Endothelial cell of umbilical vein (primary cell): ENCODE measurements around the gene RASL10A. TPM values are rescaled to one million over a fixed set of nuclear protein-coding genes. Genes with fewer than 3 reads are reported as not detected.

ENCODE experiments used
- BruUV-seq: library from RNA; stranded (reverse); fragments of 400-500 nt; replicated peaks from 2 replicates; lab custom pipeline; 2021; lab: Mats Ljungman, UMichigan
- CTCF ChIA-PET: fragments of 300-600, 350-600 bp; sonication (Branson Sonifier 250); formaldehyde crosslinking; loops from one replicate; lab custom pipeline; 2021; ENCODE audit warnings: antibody characterized with exemption, inconsistent platforms; lab: Charles Lee
- POLR2A ChIA-PET: fragments of 300-600, 350-600 bp; sonication (Branson Sonifier 250); formaldehyde crosslinking; loops from one replicate; lab custom pipeline; 2021; ENCODE audit warnings: antibody characterized with exemption, inconsistent platforms; lab: Charles Lee
- DNase-seq: peaks from one replicate; pipeline ENCODE4 v3.0.0-alpha.2; 2011; ENCODE audit warnings: low read depth, low spot score
- FAIRE-seq: peaks from 2 replicates; lab custom pipeline; 2011; peaks lifted over from hg19 to GRCh38; lab: Jason Lieb, UNC
- H2AFZ ChIP-seq: 2 replicates; pipeline ENCODE4 v1.6.0; 2012; ENCODE audit warnings: low read depth, low read length, control low read depth, inconsistent platforms
- H3K27ac ChIP-seq: 2 replicates; pipeline ENCODE4 v1.5.1; 2011; ENCODE audit warnings: low read depth, mild to moderate bottlenecking, control low read depth, low read length, moderate library complexity; ENCODE audit not compliant: insufficient read depth
- H3K27me3 ChIP-seq, 2 experiments: 2 replicates each; pipeline versions ENCODE4 v1.6.0 to v1.6.1; 2011; ENCODE audit warnings: low read length in 2 of 2, mixed read lengths in 1 of 2; ENCODE audit not compliant: control insufficient read depth in 2 of 2, insufficient read depth in 2 of 2
- H3K36me3 ChIP-seq, 2 experiments: 2 replicates in 1 of 2; 3 replicates in 1 of 2; pipeline ENCODE4 v1.5.1; 2011; ENCODE audit warnings: low read length in 2 of 2, mild to moderate bottlenecking in 1 of 2, moderate library complexity in 1 of 2; ENCODE audit not compliant: control insufficient read depth in 2 of 2, insufficient read depth in 2 of 2; ENCODE audit errors: extremely low read depth in 1 of 2
- H3K4me1 ChIP-seq: 3 replicates; pipeline ENCODE4 v1.5.1; 2011; ENCODE audit warnings: mild to moderate bottlenecking, low read length; ENCODE audit not compliant: control insufficient read depth, insufficient read depth; ENCODE audit errors: extremely low read depth
- H3K4me2 ChIP-seq: 2 replicates; pipeline ENCODE4 v1.6.1; 2011; ENCODE audit warnings: low read length, control low read depth, mixed read lengths; ENCODE audit not compliant: insufficient read depth
- H3K4me3 ChIP-seq, 3 experiments: fragments of 200-600 bp in 1 of 3; sonication (generic), shearing (Covaris generic) in 1 of 3; replicated peaks in 1 of 3; 2 replicates each; pipeline ENCODE4 v1.5.1; 2011 to 2016; ENCODE audit warnings: control low read depth in 3 of 3, low read length in 3 of 3, mild to moderate bottlenecking in 2 of 3, inconsistent platforms in 1 of 3, low read depth in 1 of 3, moderate library complexity in 1 of 3; ENCODE audit not compliant: insufficient read depth in 1 of 3
- H3K79me2 ChIP-seq: 2 replicates; pipeline ENCODE4 v1.6.0; 2012; ENCODE audit warnings: low read length, inconsistent platforms; ENCODE audit not compliant: control insufficient read depth, insufficient read depth
- H3K9ac ChIP-seq: replicated peaks from 2 replicates; pipeline ENCODE3; 2011; ENCODE audit warnings: low read length, control low read depth; ENCODE audit not compliant: insufficient read depth; ENCODE audit errors: extremely low read depth
- H3K9me1 ChIP-seq: replicated peaks from 3 replicates; pipeline ENCODE4 v1.6.0; 2011; ENCODE audit warnings: mild to moderate bottlenecking, low read length; ENCODE audit not compliant: control insufficient read depth, insufficient read depth; ENCODE audit errors: extremely low read depth
- H3K9me3 ChIP-seq: replicated peaks from 2 replicates; pipeline ENCODE4 v1.5.1; 2012; ENCODE audit warnings: low read length, inconsistent platforms; ENCODE audit not compliant: control insufficient read depth, insufficient read depth
- H4K20me1 ChIP-seq: replicated peaks from 2 replicates; pipeline ENCODE3; 2011; ENCODE audit warnings: mild to moderate bottlenecking, low read length; ENCODE audit not compliant: control insufficient read depth, insufficient read depth; ENCODE audit errors: extremely low read depth
- CTCF ChIP-seq, 2 donors: IDR thresholded peaks; 1 replicate in 1 of 2; 2 replicates in 1 of 2; pipeline ENCODE4 v1.5.1; 2011; ENCODE audit warnings: low read length in 2 of 2, mild to moderate bottlenecking in 2 of 2, moderate library complexity in 2 of 2, control low read depth in 1 of 2, inconsistent platforms in 1 of 2, low read depth in 1 of 2; ENCODE audit not compliant: insufficient read depth in 1 of 2; ENCODE audit errors: extremely low read depth in 1 of 2
- EZH2 ChIP-seq: IDR thresholded peaks from 2 replicates; pipeline ENCODE4 v1.6.1; 2012; ENCODE audit warnings: borderline replicate concordance, low read depth, mild to moderate bottlenecking, moderate library complexity, low read length, inconsistent platforms; ENCODE audit not compliant: severe bottlenecking
- FOS ChIP-seq: IDR thresholded peaks from 2 replicates; pipeline ENCODE4 v1.6.1; 2011; ENCODE audit warnings: mild to moderate bottlenecking, low read length, moderate library complexity, borderline replicate concordance; ENCODE audit not compliant: insufficient read depth
- GATA2 ChIP-seq: IDR thresholded peaks from 2 replicates; pipeline ENCODE4 v1.7.0; 2011; ENCODE audit warnings: low read depth, mild to moderate bottlenecking, moderate library complexity, mixed read lengths, low read length; ENCODE audit not compliant: insufficient read length, insufficient read depth
- JUN ChIP-seq: IDR thresholded peaks from 2 replicates; pipeline ENCODE4 v1.6.1; 2011; ENCODE audit warnings: borderline replicate concordance, low read depth; ENCODE audit not compliant: insufficient read length, insufficient read depth
- MYC ChIP-seq: IDR thresholded peaks from one replicate; pipeline ENCODE4 v1.6.1; 2011; ENCODE audit warnings: mild to moderate bottlenecking, low read depth, low read length
- POLR2A ChIP-seq: IDR thresholded peaks from 2 replicates; pipeline ENCODE4 v1.6.1; 2012; ENCODE audit warnings: low read depth, mild to moderate bottlenecking, control low read depth, low read length
- POLR2AphosphoS5 ChIP-seq: IDR thresholded peaks from 2 replicates; pipeline ENCODE4 v1.6.1; 2012; ENCODE audit warnings: low read depth, mild to moderate bottlenecking, control low read depth, low read length, moderate library complexity; ENCODE audit not compliant: insufficient read depth
- dilution Hi-C: fragments of 300-500 bp; cut with MboI; formaldehyde crosslinking; loops from one replicate; pipeline ENCODE4 v1.15.0; 2019; ENCODE audit warnings: low sequenced_read_pairs; ENCODE audit not compliant: extremely low pct_ligation_motif_present
- intact Hi-C: fragments of 100-400 bp; cut with micrococcal nuclease; formaldehyde crosslinking; loops from one replicate; pipeline ENCODE4 v1.10.0; 2022
- polyA plus RNA-seq, 4 experiments: library from polyadenylated mRNA; depleted of rRNA in 3 of 4; stranded (reverse) in 3 of 4; unstranded in 1 of 4; fragments of >200 nt; gene quantifications; 2 replicates each; pipeline versions ENCODE4 v1.2.1 to v1.2.3, GENCODE V29; 2011 to 2012; ENCODE audit warnings: missing spikeins in 1 of 4
- total RNA-seq: library from RNA; stranded (reverse); gene quantifications from 2 replicates; pipeline ENCODE4 v1.2.3, GENCODE V29; 2021
- TF ChIP-seq, protein P1 (sequence below): IDR thresholded peaks from 2 replicates; pipeline ENCODE4 v1.6.1; 2011; ENCODE audit not compliant: insufficient read depth, insufficient read length

RASL10A gene
- total and polyA plus RNA-seq, 2 donors (not counting 3 experiments of a cell fraction or from before 2014, with no cell fraction given) = 1.1 to 1.9 TPM

DNA sequence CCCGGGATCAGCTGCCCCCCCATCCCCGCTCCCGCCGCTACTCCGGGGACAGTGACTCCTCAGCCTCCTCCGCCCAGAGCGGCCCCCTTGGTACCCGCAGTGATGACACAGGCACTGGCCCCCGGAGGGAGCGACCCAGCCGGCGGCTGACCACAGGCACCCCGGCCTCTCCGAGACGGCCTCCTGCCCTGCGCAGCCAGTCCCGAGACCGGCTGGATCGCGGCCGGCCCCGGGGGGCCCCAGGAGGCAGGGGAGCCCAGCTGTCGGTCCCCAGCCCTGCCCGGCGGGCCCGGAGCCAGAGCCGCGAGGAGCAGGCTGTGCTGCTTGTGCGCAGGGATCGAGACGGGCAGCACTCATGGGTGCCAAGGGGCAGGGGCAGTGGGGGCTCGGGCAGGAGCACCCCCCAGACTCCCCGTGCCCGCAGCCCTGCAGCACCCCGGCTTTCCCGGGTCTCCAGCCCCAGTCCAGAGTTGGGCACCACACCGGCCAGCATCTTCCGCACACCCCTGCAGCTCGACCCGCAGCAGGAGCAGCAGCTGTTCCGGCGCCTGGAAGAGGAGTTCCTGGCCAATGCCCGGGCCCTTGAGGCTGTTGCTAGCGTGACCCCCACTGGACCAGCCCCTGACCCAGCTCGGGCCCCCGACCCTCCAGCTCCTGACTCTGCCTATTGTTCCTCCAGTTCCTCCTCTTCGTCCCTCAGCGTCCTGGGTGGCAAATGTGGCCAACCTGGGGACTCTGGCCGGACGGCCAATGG lies 3.9 kb downstream of the RASL10A start:
- H3K27ac ChIP-seq = peak overlapping the region; percentile 80
- BruUV-seq = no TSS peak

More for the DNA sequence above, 3.9 kb downstream of the RASL10A start:
- Histone ChIP-seq H4K20me1 (no peaks in the 10 kb centered on the region), H3K27me3 (peaks cover 24 to 29% of the 10 kb centered on the region in 2 experiments), H3K4me2 (no peak overlapping the region), H3K9me1 (no peaks in the 10 kb centered on the region), H3K9ac (peak overlapping the region; percentile 12), H2AFZ (no peak overlapping the region), H3K4me3 (no peak overlapping the region), H3K79me2 (peaks cover 9% of the 10 kb centered on the region), H3K36me3 (peaks cover 0 to 4% of the 10 kb centered on the region in 2 experiments), H3K9me3 (no peaks in the 10 kb centered on the region), H3K4me1 (peaks cover 40% of the 10 kb centered on the region)
- no peak for DNase-seq
- dilution Hi-C loops (no loop called here), intact Hi-C loops (no loop called here)
- no peak for FAIRE-seq
- ChIA-PET POLR2A (no interaction called here), CTCF (interaction anchor here (1.0 to 1.9 kb wide), 3 partner anchors 8 to 38 kb away, joined by 3 to 7 read pairs (median 6); no protein-coding TSS in a partner anchor)
- no peak for TF ChIP-seq GATA2
- no peak for TF ChIP-seq POLR2A
- TF ChIP-seq FOS = no peak
- TF ChIP-seq JUN = no peak
- TF ChIP-seq MYC = no peak
- TF ChIP-seq CTCF (IDR thresholded peaks at IDR 0.05; ENCODE audit: extremely low read depth in 1 of 2, insufficient read depth in 1 of 2, low read depth in 1 of 2, low read length in 2 of 2) = no peak
- TF ChIP-seq EZH2 = no peak
- TF ChIP-seq POLR2AphosphoS5 = no peak
- TF ChIP-seq, protein P1, sequence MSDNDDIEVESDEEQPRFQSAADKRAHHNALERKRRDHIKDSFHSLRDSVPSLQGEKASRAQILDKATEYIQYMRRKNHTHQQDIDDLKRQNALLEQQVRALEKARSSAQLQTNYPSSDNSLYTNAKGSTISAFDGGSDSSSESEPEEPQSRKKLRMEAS = no peak
